ENCODE data around the gene LRP1B. TPM values are rescaled to one million over a fixed set of nuclear protein-coding genes. Genes with fewer than 3 reads are reported as not detected.
"Not testable (repeated sequence)": the region's sequence is repeated elsewhere in the genome, so short reads cannot be mapped to it uniquely, and the experiment has no call there.

The LRP1B gene
- total RNA-seq, 1 donor from 2014 or later: 71.4 TPM

GRCh38 chr2:140417504-140417903, 1713.3 kb downstream of the LRP1B start:
- DNase-seq: no peak

GRCh38 chr2:140416577-140416976, 1714.2 kb downstream of the LRP1B start:
- no peak for DNase-seq

DNA sequence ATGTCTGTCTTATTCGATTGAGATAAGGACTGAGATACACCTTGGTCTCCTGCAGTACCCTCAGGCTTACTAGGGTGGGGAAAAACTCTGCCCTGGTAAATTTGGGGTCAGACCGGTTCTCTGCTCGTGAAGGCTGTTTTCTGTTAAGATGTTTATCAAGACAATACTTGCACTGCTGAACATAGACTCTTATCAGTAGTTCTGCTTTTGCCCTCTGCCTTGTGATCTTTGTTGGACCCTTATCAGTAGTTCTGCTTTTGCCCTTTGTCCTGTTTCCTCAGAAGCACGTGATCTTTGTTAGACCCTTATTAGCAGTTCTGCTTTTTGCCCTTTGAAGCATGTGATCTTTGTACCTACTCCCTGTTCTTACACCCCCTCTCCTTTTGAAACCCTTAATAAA, 1715.8 kb downstream of the LRP1B start:
- DNase-seq: not testable (repeated sequence)

GRCh38 chr2:140410695-140411094, 1720.1 kb downstream of the LRP1B start:
- no peak for DNase-seq

GRCh38 chr2:140401056-140401455, 1729.8 kb downstream of the LRP1B start:
- no peak for DNase-seq

GRCh38 chr2:140392824-140393223, 1738.0 kb downstream of the LRP1B start:
- no peak for DNase-seq

DNA sequence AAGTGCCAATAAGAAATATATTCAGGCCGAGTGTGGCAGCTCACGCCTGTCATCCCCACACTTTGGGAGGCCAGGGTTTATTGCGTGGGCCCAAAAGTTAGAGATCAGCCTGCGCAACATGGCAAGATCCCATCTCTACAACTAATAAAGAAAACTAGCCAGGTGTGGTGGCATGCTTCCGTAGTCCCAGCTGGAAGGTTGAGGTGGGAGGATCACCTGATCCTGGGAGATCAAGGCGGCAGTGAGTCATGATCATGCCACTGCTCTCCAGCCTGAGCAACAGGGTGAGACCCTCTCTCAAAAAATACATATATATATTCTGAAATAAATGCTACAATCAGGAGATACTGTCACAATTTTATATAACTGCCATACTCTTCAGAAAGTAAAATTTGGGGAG, 1745.9 kb downstream of the LRP1B start:
- DNase-seq: no peak

DNA sequence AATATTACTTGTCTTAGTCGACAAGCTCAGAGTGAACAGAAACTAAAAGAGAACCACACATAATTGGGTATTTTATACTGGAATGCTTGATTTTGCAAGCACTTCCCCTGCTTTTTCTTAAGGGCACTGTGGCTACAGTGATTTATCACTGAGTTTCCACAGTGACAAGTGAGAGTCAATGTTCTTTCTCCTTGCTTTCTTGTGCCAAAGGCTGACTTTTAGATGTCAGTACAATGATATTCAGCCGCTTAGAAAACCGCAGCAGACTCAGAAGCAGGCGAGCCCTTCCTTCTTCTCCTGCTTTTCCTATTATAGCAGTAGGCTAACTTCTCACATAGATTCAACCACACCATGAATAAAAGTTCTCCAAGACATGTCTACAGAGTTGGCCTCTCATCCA, 1747.0 kb downstream of the LRP1B start:
- no peak for DNase-seq

DNA sequence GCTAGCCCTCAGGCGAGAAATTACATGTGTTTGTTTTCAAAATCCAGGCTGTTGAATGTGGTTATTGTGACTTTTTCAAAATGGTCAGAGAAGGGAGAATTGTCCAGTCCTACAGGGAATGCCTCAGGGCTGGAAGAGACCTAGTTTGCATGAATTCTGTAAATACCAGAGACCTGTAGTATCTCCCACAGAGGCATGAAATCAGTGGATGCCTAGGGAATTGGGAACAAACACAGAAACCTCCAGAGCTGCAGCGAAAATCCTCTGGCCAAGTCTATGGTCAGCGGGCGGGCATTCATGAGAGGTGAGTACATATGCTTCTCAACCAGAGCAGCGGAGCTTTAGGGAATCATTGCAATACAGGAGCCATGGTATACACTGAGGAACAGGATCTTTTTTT, 1754.1 kb downstream of the LRP1B start:
- DNase-seq: no peak

DNA sequence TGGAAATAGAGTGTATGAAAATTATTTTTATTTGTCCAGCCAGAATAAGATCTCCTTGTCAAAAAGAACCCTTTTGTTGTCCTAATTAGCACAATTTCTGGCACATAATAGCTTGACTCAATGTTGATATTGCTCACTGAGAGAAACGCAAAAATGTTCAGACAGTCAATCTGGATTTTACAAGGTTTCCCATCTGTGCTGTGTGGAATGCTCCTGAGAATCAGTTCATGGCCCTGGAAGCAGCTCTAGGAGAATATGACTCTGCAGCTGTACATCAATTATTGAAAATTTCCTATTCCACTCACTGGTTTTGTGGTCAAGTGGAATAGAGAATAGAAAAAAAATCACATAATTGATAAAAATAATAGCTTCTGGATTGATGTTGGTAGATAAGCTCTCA, 1767.7 kb downstream of the LRP1B start:
- DNase-seq: no peak

GRCh38 chr2:140362361-140362760, 1768.5 kb downstream of the LRP1B start:
- no peak for DNase-seq

- no peak for DNase-seq
Observed at GRCh38 chr2:140359056-140359771, 1771.6 kb downstream of the LRP1B start.

- DNase-seq: no peak
Observed at GRCh38 chr2:140356697-140357096, 1774.1 kb downstream of the LRP1B start.

GRCh38 chr2:140355511-140356090, 1775.2 kb downstream of the LRP1B start:
- no peak for DNase-seq

DNA sequence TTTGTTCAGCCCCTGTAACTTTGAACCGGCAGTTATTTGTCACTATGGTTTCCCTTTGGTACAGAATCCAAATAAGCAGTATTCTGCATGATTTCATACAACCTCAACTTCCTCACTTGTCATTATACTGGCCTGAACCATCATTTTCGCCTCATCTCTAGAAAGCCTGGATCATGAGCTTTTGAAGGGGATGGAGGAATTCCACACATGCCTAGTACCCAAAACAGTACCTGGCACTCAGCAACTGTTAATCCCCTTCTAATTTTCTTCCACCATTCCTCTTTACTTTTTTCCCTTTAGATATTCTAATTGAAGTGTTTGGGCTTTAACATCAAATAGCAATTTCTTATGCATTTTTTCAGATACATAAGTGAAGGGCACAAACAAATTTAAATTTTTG, 1776.3 kb downstream of the LRP1B start:
- DNase-seq: no peak

DNA sequence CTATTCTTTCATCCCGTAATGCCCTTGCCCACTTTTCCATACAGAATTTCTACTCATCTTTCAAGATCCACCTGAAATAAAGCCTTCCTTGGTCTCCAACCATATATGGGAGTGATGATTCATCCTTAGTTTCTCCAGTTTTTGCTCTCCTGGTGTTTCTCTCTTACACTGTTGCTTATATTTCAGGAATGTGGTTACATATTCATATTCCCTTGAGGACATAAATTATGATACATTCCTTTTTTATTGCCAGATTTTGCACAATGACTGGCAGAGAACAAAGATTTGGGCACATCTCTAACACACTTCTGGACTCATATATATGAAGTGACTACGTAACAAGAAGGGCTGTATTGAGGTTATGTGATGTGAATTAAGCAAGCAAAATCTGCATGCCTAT, 1777.3 kb downstream of the LRP1B start:
- no peak for DNase-seq

GRCh38 chr2:140351692-140352091, 1779.1 kb downstream of the LRP1B start:
- DNase-seq: no peak

DNA sequence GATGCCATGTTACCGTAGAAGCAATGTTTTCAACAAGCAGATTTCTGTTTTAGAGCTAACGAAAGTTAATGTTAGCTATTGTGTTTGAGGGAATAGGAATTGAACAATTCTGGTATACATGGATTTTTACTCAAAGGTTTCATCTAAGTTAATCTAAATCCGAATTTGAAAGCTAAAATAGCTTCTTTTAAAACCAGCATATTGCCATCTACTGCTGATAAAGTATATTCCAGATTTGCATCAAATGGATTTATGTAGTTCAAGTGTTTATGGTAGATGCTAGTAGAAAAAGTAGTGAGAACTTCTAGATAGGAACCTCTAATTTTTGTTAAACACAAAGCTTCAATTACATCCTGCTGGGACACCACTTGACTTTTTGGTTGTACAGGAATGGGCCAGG, 1781.1 kb downstream of the LRP1B start:
- no peak for DNase-seq

GRCh38 chr2:140348826-140349225, 1782.0 kb downstream of the LRP1B start:
- DNase-seq: no peak

- DNase-seq: no peak
Observed at GRCh38 chr2:140344838-140345237, 1786.0 kb downstream of the LRP1B start.

GRCh38 chr2:140344266-140344665, 1786.5 kb downstream of the LRP1B start:
- not testable (repeated sequence) for DNase-seq

- DNase-seq: no peak
Observed at GRCh38 chr2:140338795-140339194, 1792.0 kb downstream of the LRP1B start.

- no peak for DNase-seq
Observed at GRCh38 chr2:140337061-140337460, 1793.8 kb downstream of the LRP1B start.

DNA sequence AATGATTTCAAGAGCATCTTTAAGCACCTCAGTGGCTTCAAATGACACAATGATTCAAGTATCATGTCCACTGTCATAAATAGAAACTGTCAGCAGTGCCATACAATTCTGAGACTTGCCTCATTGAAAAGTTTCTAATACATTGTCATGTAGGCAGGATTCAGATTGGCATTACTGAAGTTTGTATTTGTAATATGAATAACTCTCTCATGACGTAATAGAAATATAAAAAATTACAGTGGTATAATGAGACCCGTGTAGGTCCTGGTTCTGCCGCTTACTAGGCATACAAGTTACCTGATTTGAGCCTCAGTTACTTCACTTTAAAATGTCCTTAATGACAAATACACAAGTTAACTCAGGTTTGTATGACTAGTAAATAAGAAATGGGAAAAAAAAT, 1814.5 kb downstream of the LRP1B start:
- no peak for DNase-seq

Measured in occipital lobe (tissue), 2 donors.